Hematopoietic multipotent progenitor cell treated with erythropoietin and hydrocortisone succinate and interleukin-3 and kit ligand, for 6 days (in vitro differentiated cells): ENCODE data around the gene RNASEH2A.

Source experiments
- DNase-seq: peaks from one replicate; pipeline ENCODE4 v3.0.0-alpha.2; 2015

RNASEH2A gene

GRCh38 chr19:12783291-12783848 lies 23.0 kb upstream of the RNASEH2A start:
- peak; percentile 53 for DNase-seq

DNA sequence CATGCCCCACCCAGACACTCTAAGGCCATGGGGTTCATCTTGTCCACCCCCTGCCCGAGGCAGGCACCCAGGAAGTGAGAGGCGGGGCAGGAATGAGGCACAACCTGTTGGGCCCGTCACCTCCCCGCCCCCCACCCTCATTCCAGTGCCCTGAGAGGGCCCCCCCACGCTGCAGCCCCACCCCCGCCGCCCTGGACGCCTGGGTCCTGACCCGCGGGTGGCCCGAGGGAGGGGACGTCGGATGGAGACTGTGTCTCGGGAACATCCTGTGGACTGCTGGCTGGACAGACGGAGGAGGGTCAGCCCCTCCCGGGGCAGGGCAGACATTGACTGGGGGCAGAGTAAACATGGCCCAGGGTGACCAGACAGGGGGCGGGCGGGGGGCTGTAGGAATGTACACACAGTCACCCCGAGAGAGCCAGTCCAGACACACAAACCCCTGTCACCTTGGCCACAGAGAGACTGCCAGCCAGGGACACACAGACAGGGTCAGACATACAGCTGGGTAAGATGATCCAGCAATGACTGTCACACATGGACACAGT lies 22.5 kb upstream of the RNASEH2A start:
- no peak for DNase-seq

- DNase-seq, result peak; percentile 97
These were observed 22.0 kb upstream of the RNASEH2A start for GRCh38 chr19:12784394-12784870.

DNA sequence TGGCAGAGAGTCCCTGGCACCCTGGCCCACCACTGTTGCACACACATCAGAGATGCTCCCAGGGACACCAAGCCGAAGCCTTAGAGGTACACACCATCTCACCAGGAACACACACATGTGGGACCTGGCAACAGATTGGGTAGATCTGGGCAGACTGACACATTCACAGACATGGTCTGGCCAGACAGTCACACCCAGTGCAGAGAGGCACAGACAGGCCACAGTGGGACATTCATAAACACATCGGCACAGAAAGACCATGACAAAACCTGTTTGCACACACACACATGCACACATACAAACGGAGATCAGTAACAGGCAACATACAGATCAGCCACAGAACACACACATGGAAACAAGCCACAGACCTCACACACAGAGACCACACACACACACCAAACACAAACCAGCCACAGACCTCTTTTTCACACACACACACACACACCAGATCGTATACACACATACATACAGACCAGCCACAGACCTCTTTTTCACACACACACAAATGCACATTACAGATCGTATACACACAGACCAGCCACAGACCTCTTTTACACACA lies 21.4 kb upstream of the RNASEH2A start:
- no peak for DNase-seq

DNA sequence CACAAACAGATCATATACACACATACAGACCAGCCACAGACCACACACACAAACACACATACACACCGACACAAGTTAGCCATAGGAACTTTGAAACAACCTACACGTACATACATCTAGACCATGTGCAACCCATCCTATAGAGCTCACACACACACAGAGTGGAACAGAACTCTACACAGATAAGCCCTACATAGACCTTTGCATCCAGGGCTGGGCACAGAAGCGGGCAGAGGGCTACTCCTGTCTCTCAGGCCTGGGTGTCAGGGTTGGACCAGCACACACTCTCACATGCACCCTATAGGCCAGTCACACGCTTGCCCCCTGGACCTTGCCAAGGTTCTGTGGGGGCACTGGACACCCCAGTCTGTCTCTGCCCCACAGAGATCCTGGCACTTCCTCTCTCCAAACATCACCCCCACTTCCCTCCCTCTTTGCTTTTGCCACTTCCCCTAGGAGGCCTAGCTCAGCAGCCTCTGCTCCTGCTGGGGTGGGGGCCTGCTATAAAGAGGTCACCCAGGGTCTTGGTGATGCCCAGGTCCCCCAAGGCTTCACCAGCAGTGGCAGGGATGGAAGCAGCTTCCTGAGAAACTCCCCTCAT lies 20.9 kb upstream of the RNASEH2A start:
- DNase-seq, result peak; percentile 72

DNA sequence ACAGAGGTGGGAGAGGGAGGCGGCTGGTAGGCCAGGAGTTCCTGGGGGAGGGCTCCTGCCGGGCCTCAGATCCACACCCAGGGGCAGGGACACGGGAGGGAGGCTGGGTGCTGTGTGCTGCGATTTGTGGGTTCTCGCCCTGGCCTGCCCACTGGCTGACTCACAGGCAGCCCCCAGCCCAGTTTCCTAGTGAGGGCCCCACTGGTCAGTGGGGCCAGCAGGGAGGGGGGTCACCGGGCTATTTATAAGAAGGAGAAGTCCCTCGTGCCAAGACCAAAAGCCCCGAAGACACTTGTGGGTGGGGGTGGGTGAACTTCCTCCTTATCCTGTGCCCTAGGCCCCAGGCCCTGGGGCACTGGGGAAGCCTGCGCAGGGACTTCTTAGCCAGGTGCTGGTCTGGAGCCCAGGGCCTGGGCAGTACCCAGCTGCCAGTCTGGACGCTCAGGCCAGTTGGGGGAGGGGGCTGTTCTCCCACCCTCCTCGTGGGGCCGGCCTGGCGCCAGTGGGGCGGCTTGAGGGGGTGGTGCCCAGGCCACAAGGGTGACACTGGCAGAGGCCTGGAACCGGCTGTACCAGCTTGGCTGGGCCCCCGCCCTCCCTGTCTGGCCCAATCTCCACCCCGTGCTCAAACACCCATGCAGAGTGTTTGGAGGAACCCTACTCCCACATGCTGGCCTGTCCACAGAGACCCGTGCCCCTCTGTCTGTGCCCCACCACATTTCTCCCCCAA lies 20.1 kb upstream of the RNASEH2A start:
- peak; percentile 80 for DNase-seq

- peak; percentile 20 for DNase-seq
These were observed 19.4 kb upstream of the RNASEH2A start for GRCh38 chr19:12786952-12787351.

- no peak for DNase-seq
These were observed 18.9 kb upstream of the RNASEH2A start for GRCh38 chr19:12787458-12787857.

DNA sequence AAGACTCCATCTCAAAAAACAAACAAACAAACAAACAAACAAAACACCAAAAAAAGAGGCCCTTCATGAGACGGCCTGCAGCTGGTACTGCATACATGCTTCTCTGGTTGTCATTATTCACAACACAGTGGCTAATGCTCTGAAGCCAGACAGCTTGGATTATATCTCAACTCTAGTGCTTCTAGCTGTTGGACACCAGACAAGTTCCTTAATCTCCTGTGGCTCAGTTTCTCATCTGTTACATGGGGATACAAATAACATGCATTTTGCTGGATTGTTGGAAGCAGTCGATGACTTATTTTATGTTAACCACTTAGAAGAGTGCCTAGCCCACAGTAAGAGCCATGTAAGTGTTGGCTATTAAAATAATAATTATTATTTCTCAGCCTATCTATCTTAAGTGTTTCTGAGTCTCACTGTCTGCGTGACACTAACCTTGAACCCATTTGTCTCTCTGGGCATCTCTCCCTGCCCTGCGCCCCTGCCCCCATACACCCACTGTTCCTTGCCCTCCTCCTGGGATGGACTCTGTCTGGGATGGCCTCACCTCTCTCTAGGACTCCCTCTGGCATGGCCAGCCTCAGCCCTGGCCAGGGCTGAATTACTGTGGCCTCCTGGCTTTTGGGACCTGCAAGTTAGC lies 18.2 kb upstream of the RNASEH2A start:
- DNase-seq, result peak; percentile 71

DNA sequence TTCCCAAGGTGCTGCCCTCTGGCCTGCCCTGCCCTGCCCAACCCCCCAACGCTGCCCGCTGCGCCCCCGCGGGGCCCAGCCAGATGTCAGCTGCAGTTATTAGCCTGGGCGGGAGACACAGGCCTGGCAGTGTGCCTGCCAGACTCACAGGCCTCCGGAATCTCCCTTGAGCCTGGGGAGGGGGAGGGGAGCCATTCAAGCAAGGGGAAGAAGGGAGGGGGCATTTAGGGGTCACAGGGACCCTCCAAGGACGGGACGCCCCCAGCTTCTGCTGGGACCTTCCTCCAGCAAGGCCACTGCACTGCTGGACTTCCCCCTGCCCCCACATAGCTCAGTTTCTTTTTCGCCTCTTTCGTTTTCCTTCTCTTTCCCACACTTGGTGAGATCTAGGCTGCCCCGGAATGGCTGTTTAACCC lies 17.7 kb upstream of the RNASEH2A start:
- peak; percentile 95 for DNase-seq

- peak; percentile 56 for DNase-seq
These were observed 17.1 kb upstream of the RNASEH2A start for GRCh38 chr19:12789098-12789903.

DNA sequence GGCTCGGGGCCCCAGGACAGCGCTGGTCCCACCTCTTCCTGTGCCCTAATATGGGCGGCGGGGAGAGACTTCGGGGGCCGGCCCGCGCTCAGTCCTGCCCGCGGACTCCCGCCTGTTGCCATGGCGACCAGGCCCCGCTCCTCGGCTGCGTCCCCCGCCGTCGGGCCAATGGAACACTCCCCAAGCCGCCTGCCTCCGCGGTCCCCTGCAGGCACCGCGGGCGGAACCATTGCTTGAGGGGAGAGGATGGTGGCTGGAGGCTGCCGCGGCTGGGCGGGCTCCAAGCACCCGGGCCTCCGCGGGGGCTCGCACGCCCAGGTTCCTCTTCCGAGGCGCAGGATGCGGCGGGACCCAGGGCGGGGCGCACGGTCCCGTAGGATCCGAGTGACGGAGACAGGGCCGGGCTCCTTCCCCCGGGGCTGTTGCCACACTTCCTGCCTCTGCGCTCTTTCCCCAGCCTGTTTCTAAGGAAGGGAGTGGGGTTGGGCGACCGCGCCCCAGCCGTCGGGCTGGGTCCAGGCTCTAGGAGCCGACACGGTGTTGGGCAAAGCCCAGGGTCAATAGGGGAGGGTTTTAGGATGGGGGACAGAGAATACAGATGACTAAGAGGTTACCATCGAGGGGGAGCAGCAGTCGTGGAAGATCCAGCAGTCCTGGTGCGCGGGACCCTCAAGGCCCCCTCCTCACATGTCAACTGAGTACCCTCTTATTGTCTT lies 16.3 kb upstream of the RNASEH2A start:
- DNase-seq, result peak; percentile 99

GRCh38 chr19:12790628-12791344 lies 15.6 kb upstream of the RNASEH2A start:
- peak; percentile 30 for DNase-seq

DNA sequence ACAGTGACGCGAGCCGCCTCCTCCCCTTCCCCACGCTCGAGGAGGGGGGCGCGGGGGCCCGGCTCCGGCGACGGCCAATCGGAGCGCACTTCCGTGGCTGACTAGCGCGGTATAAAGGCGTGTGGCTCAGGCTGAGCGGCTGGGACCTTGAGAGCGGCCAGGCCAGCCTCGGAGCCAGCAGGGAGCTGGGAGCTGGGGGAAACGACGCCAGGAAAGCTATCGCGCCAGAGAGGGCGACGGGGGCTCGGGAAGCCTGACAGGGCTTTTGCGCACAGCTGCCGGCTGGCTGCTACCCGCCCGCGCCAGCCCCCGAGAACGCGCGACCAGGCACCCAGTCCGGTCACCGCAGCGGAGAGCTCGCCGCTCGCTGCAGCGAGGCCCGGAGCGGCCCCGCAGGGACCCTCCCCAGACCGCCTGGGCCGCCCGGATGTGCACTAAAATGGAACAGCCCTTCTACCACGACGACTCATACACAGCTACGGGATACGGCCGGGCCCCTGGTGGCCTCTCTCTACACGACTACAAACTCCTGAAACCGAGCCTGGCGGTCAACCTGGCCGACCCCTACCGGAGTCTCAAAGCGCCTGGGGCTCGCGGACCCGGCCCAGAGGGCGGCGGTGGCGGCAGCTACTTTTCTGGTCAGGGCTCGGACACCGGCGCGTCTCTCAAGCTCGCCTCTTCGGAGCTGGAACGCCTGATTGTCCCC lies 14.9 kb upstream of the RNASEH2A start, which contains the start of gene JUNB:
Gene JUNB, plus strand, starts transcription at position 142 of the 706 bp plus-strand sequence. Its CDS starts 286 bp downstream, at position 428.
- peak; percentile 98 for DNase-seq

DNA sequence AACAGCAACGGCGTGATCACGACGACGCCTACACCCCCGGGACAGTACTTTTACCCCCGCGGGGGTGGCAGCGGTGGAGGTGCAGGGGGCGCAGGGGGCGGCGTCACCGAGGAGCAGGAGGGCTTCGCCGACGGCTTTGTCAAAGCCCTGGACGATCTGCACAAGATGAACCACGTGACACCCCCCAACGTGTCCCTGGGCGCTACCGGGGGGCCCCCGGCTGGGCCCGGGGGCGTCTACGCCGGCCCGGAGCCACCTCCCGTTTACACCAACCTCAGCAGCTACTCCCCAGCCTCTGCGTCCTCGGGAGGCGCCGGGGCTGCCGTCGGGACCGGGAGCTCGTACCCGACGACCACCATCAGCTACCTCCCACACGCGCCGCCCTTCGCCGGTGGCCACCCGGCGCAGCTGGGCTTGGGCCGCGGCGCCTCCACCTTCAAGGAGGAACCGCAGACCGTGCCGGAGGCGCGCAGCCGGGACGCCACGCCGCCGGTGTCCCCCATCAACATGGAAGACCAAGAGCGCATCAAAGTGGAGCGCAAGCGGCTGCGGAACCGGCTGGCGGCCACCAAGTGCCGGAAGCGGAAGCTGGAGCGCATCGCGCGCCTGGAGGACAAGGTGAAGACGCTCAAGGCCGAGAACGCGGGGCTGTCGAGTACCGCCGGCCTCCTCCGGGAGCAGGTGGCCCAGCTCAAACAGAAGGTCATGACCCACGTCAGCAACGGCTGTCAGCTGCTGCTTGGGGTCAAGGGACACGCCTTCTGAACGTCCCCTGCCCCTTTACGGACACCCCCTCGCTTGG lies 14.1 kb upstream of the RNASEH2A start:
- DNase-seq, result peak; percentile 84

- DNase-seq, result no peak
These were observed 13.5 kb upstream of the RNASEH2A start for GRCh38 chr19:12792853-12793289.

DNA sequence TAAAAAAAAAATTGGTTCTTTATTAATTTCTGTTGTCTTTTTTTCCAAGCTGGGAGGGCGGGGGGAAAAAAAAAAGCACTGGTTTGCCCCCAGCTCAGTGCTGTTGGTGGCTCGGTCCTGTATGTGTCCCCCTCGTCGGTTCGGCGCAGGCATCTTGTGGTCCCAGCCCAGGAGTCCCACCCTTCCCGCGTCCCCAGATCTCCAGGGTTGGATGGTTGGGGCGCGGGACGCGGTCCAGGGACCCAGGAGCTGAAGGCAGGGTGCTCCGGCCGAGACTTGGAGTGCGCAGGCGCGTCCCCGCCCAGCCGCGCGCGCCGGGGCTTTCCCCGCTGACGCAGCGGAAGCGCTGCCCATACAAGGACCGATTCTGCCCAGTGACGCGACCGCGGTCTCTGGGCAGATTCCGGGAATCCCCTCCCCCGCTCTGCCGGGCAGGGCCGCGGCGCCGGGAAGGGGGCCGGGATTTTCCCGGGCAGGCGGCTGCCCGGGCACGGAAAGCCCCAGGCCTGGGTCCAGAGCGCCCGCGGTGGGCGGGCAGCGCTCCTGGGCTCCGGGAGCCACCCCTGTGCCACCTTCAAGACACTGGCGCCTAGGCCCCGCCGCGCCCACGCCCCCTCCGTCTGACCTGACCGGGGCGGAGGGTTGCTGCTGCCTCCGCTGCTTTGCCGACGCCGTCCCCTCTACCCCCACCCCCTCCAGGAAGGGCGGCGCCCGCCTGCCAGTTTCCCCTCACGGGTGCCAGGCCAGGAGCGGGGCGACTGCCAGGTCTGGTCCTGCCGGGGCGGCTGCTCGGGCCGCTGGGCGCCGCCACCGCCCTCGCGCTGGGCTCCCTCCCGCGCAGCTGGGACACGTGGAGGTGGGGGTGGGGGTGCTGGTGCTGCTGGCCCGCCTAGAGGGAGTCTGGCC lies 12.8 kb upstream of the RNASEH2A start:
- peak; percentile 94 for DNase-seq
